Measurements from ENCODE around the gene PRTFDC1. TPM values are rescaled to one million over a fixed set of nuclear protein-coding genes. Genes with fewer than 3 reads are reported as not detected.

The PRTFDC1 gene
- total and polyA plus RNA-seq, 2 of the 8 experiments (the other 6 are each of a cell fraction or from before 2014, with no cell fraction given), result 5.9 to 6.6 TPM

GRCh38 chr10:24982319-24983112 lies 30.1 kb upstream of the PRTFDC1 start:
- Histone ChIP-seq H2AK5ac (ENCODE audit: low read depth, low read length) (no peak overlapping the region), H3K27me3 (replicated peaks in 1 of 4; ENCODE audit: control insufficient read depth in 3 of 4, extremely low read depth in 1 of 4, insufficient read depth in 3 of 4, low read length in 3 of 4) (no peaks in the 10 kb centered on the region), H3K23ac (ENCODE audit: insufficient read length) (no peak overlapping the region), H3K79me1 (ENCODE audit: low read depth, low read length) (no peaks in the 10 kb centered on the region), H2AFZ (ENCODE audit: low read length) (no peak overlapping the region), H4K8ac (ENCODE audit: extremely low read depth, insufficient read depth, low read length) (no peak overlapping the region), H2BK5ac (ENCODE audit: low read depth, low read length) (no peak overlapping the region), H4K5ac (ENCODE audit: insufficient read length, low read depth, low read length) (no peak overlapping the region), H2BK20ac (ENCODE audit: low read length) (no peak overlapping the region), H4K20me1 (replicated peaks in 1 of 2; ENCODE audit: control insufficient read depth in 1 of 2, insufficient read depth in 2 of 2, low read length in 2 of 2) (no peaks in the 10 kb centered on the region), H3K9ac (replicated peaks in 1 of 4; ENCODE audit: extremely low read depth in 1 of 4, low read depth in 3 of 4, low read length in 3 of 4) (no peak overlapping the region), H2BK12ac (ENCODE audit: low read depth, low read length) (no peak overlapping the region), H3K9me3 (ENCODE audit: insufficient read depth in 2 of 2, low read depth in 1 of 2, low read length in 1 of 2) (no peaks in the 10 kb centered on the region), H3K4me3 (ENCODE audit: extremely low read depth in 1 of 4, insufficient read depth in 2 of 4, low read depth in 3 of 4, low read length in 4 of 4) (no peak overlapping the region), H3K4ac (replicated peaks; ENCODE audit: insufficient read length, low read depth, low read length) (no peak overlapping the region), H3K27ac (ENCODE audit: low read depth, low read length) (no peak overlapping the region), H2BK15ac (ENCODE audit: low read length) (no peak overlapping the region), H3K18ac (ENCODE audit: extremely low read depth, low read length) (no peak overlapping the region), H3K4me2 (ENCODE audit: insufficient read depth in 1 of 2, low read depth in 2 of 2, low read length in 2 of 2) (no peak overlapping the region), H3K4me1 (replicated peaks in 1 of 4; ENCODE audit: control insufficient read depth in 3 of 4, insufficient read depth in 4 of 4, low read length in 3 of 4) (no peaks in the 10 kb centered on the region), H3K79me2 (ENCODE audit: control insufficient read depth in 1 of 2, insufficient read depth in 2 of 2, low read length in 2 of 2) (no peaks in the 10 kb centered on the region), H3K14ac (ENCODE audit: insufficient read length) (no peak overlapping the region), H2BK120ac (replicated peaks; ENCODE audit: low read depth, low read length) (no peak overlapping the region), H3K36me3 (ENCODE audit: control insufficient read depth in 2 of 4, insufficient read depth in 4 of 4, low read length in 3 of 4) (no peaks in the 10 kb centered on the region), H4K91ac (replicated peaks; ENCODE audit: insufficient read length, low read length) (no peak overlapping the region), H3K23me2 (ENCODE audit: low read depth, low read length) (no peaks in the 10 kb centered on the region), H3K56ac (replicated peaks; ENCODE audit: insufficient read length, low read depth, low read length) (no peak overlapping the region)
- ChIA-PET POLR2A (ENCODE audit: partially characterized antibody) (no interaction called here), CTCF (ENCODE audit: partially characterized antibody) (interaction anchor here (0.7 to 1.4 kb wide), 2 partner anchors 12 to 98 kb away, joined by 3 to 5 read pairs; no protein-coding TSS in a partner anchor)
- DNase-seq (ENCODE audit: low read depth in 1 of 2, low spot score in 2 of 2) (no peak), FAIRE-seq (no peak)
- WGBS, 2 experiments (ENCODE audit: extremely low coverage in 1 of 2, insufficient coverage in 1 of 2, insufficient read length in 1 of 2, insufficient replicate concordance in 2 of 2, low coverage in 1 of 2, low lambda C conversion rate in 2 of 2, missing lambda C conversion rate in 1 of 2), result 72% methylated on average over 1 of the region's 1 CpG; no CpG with 5 or more reads in 1 of the 2 experiments
- TF ChIP-seq TCF12 (IDR thresholded peaks at IDR 0.05; ENCODE audit: low read depth, low read length) (no peak), CHD2 (IDR thresholded peaks at IDR 0.05; ENCODE audit: low read length) (no peak), CEBPB (IDR thresholded peaks at IDR 0.05; ENCODE audit: low read depth, low read length) (no peak), BRCA1 (IDR thresholded peaks at IDR 0.05; ENCODE audit: low read depth, low read length) (no peak), FOSL1 (IDR thresholded peaks at IDR 0.05; ENCODE audit: insufficient read depth, low read depth, low read length) (no peak), RFX5 (IDR thresholded peaks at IDR 0.05; ENCODE audit: borderline replicate concordance, low read depth, low read length) (no peak), CTBP2 (IDR thresholded peaks at IDR 0.05; ENCODE audit: borderline replicate concordance, insufficient read depth, insufficient read length, low read length) (no peak), ZNF274 (IDR thresholded peaks at IDR 0.05; ENCODE audit: borderline replicate concordance, extremely low read depth, low read length) (no peak), SP4 (IDR thresholded peaks at IDR 0.05; ENCODE audit: low read length) (no peak), NANOG (IDR thresholded peaks at IDR 0.05; ENCODE audit: insufficient read depth, low read depth, low read length, poor library complexity, severe bottlenecking) (no peak), POLR2A (IDR thresholded peaks at IDR 0.05; ENCODE audit: control extremely low read depth in 1 of 2, low read depth in 2 of 2, low read length in 2 of 2) (no peak), TEAD4 (IDR thresholded peaks at IDR 0.05; ENCODE audit: low read depth, low read length) (no peak)

Data from H1 (cell line).